ENCODE results near the gene PRSS12.

GRCh38 chr4:118345813-118346212 is 7.0 kb downstream of the PRSS12 start:
- TF ChIP-seq CTCF (IDR thresholded peaks at IDR 0.05; ENCODE audit: low read depth, low read length) (no peak), EZH2phosphoT487 (IDR thresholded peaks at IDR 0.05; ENCODE audit: low read depth) (no peak)
